ENCODE data around the gene CCDC171. TPM values are rescaled to one million over a fixed set of nuclear protein-coding genes. Genes with fewer than 3 reads are reported as not detected.

CCDC171 gene
- total RNA-seq, 3 donors from 2014 or later (not counting 1 experiment from before 2014, with no cell fraction given), result 1.5 to 2.6 (median 2.2) TPM

GRCh38 chr9:15510789-15511575 lies 41.9 kb upstream of the CCDC171 start, which contains the start of gene PSIP1:
Gene PSIP1, minus strand, starts transcription at chr9:15510970. Its CDS starts 782 bp downstream, at chr9:15510188.
- WGBS (ENCODE audit: insufficient coverage), result under 1% methylated on average over 72 of the region's 72 CpGs

GRCh38 chr9:15512204-15512603 lies 40.6 kb upstream of the CCDC171 start:
- Histone ChIP-seq H3K9me3 (ENCODE audit: control insufficient read depth, insufficient read depth, low read length) (no peaks in the 10 kb centered on the region), H3K4me3 (ENCODE audit: low read length) (no peak overlapping the region), H3K27ac (ENCODE audit: low read length) (no peak overlapping the region), H3K27me3 (ENCODE audit: control insufficient read depth, insufficient read depth, low read length) (no peaks in the 10 kb centered on the region), H3K4me1 (ENCODE audit: control insufficient read depth, insufficient read depth, low read length) (peaks cover 7% of the 10 kb centered on the region), H3K36me3 (ENCODE audit: control insufficient read depth, insufficient read depth, low read length) (peaks cover 6% of the 10 kb centered on the region)
- intact Hi-C loops (cut with micrococcal nuclease), result no loop called here
- no peak for TF ChIP-seq CTCF (IDR thresholded peaks at IDR 0.05)
- no peak overlapping the region for H3K27ac Mint-ChIP-seq
- 75% methylated on average over 1 of the region's 1 CpG for WGBS (ENCODE audit: insufficient coverage)
- H3K9me3 Mint-ChIP-seq, result no peaks in the 10 kb centered on the region
- no peak for DNase-seq
- no peaks in the 10 kb centered on the region for H3K27me3 Mint-ChIP-seq (ENCODE audit: low read depth in 2 of 2)
- no peaks in the 10 kb centered on the region for H3K36me3 Mint-ChIP-seq
- ATAC-seq, result no peak
- peaks cover 30% of the 10 kb centered on the region in 2 donors for H3K4me1 Mint-ChIP-seq
- peak overlapping the region; percentile 1 for H3K4me3 Mint-ChIP-seq

More at GRCh38 chr9:15510789-15511575, 41.9 kb upstream of the CCDC171 start, which contains the start of gene PSIP1:
- peak within 1 kb of the TSS; percentile 97 for H3K27ac ChIP-seq (ENCODE audit: low read length)
- no peaks in the 10 kb centered on the region for H3K36me3 Mint-ChIP-seq
- TF ChIP-seq CTCF (IDR thresholded peaks at IDR 0.05), result no peak
- H3K36me3 ChIP-seq (ENCODE audit: control insufficient read depth, insufficient read depth, low read length), result peaks cover 14% of the 10 kb centered on the region
- H3K4me3 ChIP-seq (ENCODE audit: low read length), result peak within 1 kb of the TSS; percentile 92
- no peaks in the 10 kb centered on the region for H3K27me3 Mint-ChIP-seq (ENCODE audit: low read depth in 2 of 2)
- no peaks in the 10 kb centered on the region for H3K9me3 ChIP-seq (ENCODE audit: control insufficient read depth, insufficient read depth, low read length)
- peak; percentile 87 to 93 for DNase-seq
- peak; percentile 81 to 92 (median 83) for ATAC-seq
- peaks cover 41% of the 10 kb centered on the region in 2 donors for H3K4me1 Mint-ChIP-seq
- H3K9me3 Mint-ChIP-seq, result no peaks in the 10 kb centered on the region
- peak within 1 kb of the TSS; percentile 98 for H3K27ac Mint-ChIP-seq
- peaks cover 7% of the 10 kb centered on the region for H3K4me1 ChIP-seq (ENCODE audit: control insufficient read depth, insufficient read depth, low read length)
- intact Hi-C loops (cut with micrococcal nuclease), result loop anchor here (1.0 to 2.0 kb wide), 3 partner anchors 42 to 204 kb away; partner anchors contain the start of genes CCDC171, SNAPC3 and TTC39B
- peak within 1 kb of the TSS; percentile 98 for H3K4me3 Mint-ChIP-seq
- no peaks in the 10 kb centered on the region for H3K27me3 ChIP-seq (ENCODE audit: control insufficient read depth, insufficient read depth, low read length)

- no peak overlapping the region for H3K4me3 ChIP-seq (ENCODE audit: low read length)
- Mint-ChIP-seq H3K36me3 (no peaks in the 10 kb centered on the region), H3K27me3 (ENCODE audit: low read depth in 2 of 2) (peaks cover 0 to 3% of the 10 kb centered on the region in 2 donors), H3K4me3 (no peak overlapping the region), H3K27ac (no peak overlapping the region), H3K9me3 (no peaks in the 10 kb centered on the region), H3K4me1 (peaks cover 29 to 30% of the 10 kb centered on the region in 2 donors)
- 60% methylated on average over 3 of the region's 3 CpGs for WGBS (ENCODE audit: insufficient coverage)
- no peak overlapping the region for H3K27ac ChIP-seq (ENCODE audit: low read length)
- peaks cover 7% of the 10 kb centered on the region for H3K4me1 ChIP-seq (ENCODE audit: control insufficient read depth, insufficient read depth, low read length)
- no peak for TF ChIP-seq CTCF (IDR thresholded peaks at IDR 0.05)
- H3K9me3 ChIP-seq (ENCODE audit: control insufficient read depth, insufficient read depth, low read length), result no peaks in the 10 kb centered on the region
- intact Hi-C loops (cut with micrococcal nuclease), result no loop called here
- ATAC-seq (no peak), DNase-seq (no peak)
- no peaks in the 10 kb centered on the region for H3K27me3 ChIP-seq (ENCODE audit: control insufficient read depth, insufficient read depth, low read length)
- H3K36me3 ChIP-seq (ENCODE audit: control insufficient read depth, insufficient read depth, low read length), result peaks cover 6% of the 10 kb centered on the region
Observed at GRCh38 chr9:15512889-15513288, 40.0 kb upstream of the CCDC171 start.
